ENCODE data around the gene PDE6A.

GRCh38 chr5:149872351-149873040 lies 72.1 kb downstream of the PDE6A start:
- TF ChIP-seq CTCF (conservative IDR thresholded peaks at IDR 0.05): no peak
- no peak for TF ChIP-seq EZH2 (IDR thresholded peaks at IDR 0.05; ENCODE audit: low read depth)
